SK-N-DZ (cell line): ENCODE data around the gene RPAP2.

Source experiments
- DNase-seq: peaks from one replicate; pipeline ENCODE4 v3.0.0-alpha.2; 2015; ENCODE audit warnings: low spot score
- small RNA-seq, 2 experiments: library from RNA; depleted of rRNA; stranded (forward); fragments of <200 nt; gene quantifications; one replicate each; pipeline ENCODE3, GENCODE V24; 2014

Gene RPAP2

DNA sequence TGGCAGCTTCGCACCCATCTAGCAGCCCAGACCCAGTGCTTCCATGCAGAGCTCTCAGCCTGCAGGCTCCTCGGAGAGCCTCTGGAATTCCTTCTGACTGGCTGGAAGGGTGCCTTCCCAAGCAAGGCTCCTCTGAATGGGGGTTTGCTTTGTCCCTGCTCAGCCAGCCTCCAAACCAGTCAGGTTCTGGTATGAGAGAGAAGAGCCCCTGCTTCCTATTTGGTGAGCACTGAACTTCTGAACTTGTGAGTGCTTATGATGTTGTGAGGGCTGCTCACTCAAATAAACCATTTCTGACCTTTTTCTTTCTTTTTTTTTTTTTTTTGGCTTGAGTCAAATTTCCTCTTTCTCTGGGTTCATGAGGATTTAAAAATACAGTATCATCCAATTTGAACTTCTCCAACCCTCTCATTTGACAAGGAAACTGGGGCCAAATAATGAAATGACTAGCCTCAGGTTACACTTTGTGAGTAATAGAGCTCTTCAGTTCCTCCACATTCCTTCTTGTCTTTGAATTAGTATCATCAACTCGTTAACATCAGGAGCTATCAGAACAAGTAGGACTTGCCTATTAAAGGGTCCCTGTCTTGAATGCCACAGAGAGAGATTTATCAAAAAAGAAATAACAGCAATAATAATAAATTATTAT, 148.3 kb downstream of the RPAP2 start:
- no peak for DNase-seq

DNA sequence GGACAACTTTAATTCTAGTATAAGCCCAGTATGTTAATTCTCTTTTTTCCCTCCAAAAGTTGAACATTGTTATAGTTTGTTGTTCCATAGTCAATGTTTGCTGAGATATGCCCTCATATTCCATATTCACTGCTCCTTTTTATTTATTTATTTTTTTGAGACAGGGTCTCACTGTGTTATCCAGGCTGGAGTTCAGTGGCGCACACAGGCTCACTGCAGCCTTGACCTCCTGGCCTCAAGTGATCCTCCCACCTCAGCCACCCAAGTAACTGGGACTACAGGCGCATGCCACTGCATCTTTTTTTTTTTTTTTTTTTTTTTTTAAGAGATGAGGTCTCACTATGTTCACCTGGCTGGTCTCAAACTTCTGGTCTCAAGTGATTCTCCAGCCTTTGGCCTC, 149.1 kb downstream of the RPAP2 start:
- DNase-seq, result no peak

Small RNA genes lying within 50 kb of the gene (small RNA-seq; reads per million reads assigned to genes)
- gene RN7SL824P, result 0 reads per million in 2 experiments
